Fibroblast of mammary gland (primary cell): ENCODE measurements around the gene MGMT.

ENCODE experiments used
- DNase-seq: peaks from one replicate; pipeline ENCODE4 v3.0.0-alpha.2; 2010; ENCODE audit warnings: low read depth
- H3K4me3 ChIP-seq: 2 replicates; pipeline ENCODE4 v1.5.1; 2011; ENCODE audit warnings: low read depth, mild to moderate bottlenecking, low read length, moderate library complexity; ENCODE audit not compliant: control insufficient read depth
- TF ChIP-seq, protein P1 (sequence below): conservative IDR thresholded peaks from 2 replicates; pipeline ENCODE4 v1.5.1; 2011; ENCODE audit warnings: low read depth, low read length, inconsistent platforms; ENCODE audit not compliant: control insufficient read depth, insufficient read depth

Gene MGMT

DNA sequence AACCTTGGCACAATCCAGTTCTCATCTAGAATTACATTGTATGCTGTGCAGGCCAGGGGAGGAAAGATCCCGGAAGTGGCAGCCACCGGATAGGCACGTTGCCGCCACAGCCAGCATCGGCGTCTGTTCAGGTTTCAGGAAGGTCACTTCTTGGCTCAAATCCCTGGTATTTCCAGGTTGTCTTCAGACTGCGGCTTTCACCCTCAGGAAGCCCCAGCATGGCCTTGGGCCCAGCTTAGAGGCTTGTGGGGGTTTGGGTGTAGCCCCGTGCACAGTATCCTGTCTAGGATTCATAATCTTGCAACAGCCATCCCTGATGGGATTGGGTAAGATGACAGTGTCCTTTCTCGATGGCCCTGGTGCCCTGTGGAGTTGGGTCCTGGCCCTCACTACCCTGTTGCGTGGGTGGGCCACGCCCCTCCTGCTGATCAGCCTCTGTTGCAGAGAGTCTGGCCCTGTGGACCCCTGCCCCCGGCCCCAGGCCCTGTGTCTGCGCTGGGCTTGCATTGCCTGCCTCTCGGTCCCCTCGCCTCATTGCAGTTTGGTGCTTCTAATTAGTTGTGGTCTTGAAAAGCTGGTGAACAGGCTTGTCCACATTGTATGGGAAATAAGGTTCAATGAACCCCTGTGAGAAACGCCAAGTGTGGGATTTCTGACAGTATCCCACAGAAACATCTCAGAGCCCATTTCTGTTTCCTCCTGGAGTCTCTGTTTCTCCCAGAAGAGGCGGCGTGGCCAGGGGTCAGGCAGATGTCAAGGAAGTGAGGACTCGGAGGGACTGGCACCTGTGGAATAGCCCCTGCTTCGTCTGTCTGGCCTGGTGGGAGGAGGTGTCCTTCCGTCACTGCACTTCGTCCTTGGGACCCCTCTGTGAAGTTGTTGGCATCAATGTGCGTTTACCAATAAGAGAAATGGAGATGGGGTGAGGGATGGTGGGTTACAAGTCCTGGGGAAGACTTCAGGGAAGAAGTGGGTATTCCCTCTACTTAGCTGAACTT lies 77.5 kb downstream of the MGMT start:
- TF ChIP-seq, protein P1, sequence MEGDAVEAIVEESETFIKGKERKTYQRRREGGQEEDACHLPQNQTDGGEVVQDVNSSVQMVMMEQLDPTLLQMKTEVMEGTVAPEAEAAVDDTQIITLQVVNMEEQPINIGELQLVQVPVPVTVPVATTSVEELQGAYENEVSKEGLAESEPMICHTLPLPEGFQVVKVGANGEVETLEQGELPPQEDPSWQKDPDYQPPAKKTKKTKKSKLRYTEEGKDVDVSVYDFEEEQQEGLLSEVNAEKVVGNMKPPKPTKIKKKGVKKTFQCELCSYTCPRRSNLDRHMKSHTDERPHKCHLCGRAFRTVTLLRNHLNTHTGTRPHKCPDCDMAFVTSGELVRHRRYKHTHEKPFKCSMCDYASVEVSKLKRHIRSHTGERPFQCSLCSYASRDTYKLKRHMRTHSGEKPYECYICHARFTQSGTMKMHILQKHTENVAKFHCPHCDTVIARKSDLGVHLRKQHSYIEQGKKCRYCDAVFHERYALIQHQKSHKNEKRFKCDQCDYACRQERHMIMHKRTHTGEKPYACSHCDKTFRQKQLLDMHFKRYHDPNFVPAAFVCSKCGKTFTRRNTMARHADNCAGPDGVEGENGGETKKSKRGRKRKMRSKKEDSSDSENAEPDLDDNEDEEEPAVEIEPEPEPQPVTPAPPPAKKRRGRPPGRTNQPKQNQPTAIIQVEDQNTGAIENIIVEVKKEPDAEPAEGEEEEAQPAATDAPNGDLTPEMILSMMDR: no peak
- no peak for DNase-seq
- H3K4me3 ChIP-seq: no peak overlapping the region

DNA sequence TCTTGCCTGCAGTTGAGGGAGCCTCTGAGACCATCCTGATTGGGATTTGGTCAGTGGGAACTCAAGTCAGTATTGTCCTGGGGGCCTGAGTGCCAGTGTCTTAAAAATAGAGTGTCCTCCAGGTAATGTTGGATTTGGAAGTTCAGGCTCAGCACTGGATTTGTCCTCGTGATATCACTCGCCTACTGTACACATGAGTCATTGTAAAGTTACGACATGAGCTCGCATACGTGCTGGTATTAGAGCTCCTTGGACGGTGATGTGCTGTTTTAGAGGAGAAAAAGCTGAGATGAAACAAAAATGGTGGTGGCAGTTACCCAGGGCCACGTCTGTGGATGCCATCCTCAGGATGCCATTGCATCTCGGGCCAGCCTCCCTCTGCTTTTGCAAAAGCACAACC lies 78.2 kb downstream of the MGMT start:
- peak; percentile 57 for DNase-seq
- TF ChIP-seq, protein P1: no peak
- H3K4me3 ChIP-seq: no peak overlapping the region

DNA sequence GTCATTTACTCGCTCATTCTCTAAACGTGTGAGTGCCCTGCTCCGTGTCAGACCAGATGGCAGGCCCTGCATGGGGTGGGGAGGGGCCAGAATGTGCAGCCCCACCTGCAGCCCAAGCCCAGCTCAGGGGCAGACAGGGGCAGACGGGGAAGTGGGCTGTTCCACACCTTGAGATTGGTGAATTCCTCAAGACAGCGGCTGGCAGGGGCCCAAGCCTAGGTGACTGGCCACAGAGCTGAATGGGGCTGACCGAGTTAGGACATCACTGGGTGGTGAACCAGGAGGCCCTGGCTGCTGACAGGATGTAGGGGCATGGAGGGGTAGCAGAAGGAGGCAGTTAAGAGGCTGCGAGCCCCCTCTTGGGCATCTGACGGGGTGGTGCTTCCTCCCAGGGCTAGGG lies 79.1 kb downstream of the MGMT start:
- TF ChIP-seq, protein P1: no peak
- H3K4me3 ChIP-seq: no peak overlapping the region
- no peak for DNase-seq

DNA sequence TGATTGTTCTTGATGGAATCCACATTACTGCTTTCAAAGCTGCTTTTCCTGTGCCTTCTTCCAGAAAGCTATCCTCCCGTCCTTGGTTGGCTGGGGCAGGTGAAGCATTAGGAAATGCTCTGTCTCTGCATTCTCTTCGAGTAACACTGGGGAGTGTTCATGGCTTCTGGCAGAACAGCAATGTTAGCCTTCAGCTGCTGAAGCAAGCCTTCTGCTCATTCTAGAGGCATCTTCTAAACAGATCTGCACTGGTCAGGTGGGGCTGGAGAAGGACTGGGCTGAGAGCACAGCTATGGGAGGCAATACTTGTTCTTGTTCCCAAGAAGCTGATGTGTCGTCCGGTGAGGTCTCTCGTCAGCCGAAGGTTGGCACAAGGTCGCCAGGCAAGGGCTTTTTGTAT lies 80.6 kb downstream of the MGMT start:
- H3K4me3 ChIP-seq: no peak overlapping the region
- TF ChIP-seq, protein P1: no peak
- DNase-seq: no peak

DNA sequence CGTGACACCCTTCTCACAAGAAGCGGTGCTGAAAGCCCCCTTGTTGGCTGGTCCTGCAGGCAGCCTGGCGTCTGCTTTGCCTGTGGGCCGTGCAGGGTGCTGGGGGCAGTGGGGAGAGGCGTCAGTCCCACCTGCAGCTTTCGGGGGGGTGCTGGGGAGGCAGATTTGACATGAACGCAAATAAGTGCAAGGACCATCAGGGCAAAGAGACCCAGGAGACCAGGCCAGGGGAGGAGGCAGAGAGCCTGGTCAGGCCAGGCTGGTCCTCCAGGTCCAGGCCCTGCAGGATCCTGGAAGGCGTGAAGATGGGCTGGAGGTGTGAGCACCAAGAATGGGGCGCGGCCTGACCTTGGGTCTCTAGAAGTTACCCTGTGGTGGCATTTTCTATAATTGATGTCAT lies 81.6 kb downstream of the MGMT start:
- DNase-seq: no peak
- H3K4me3 ChIP-seq: no peak overlapping the region

DNA sequence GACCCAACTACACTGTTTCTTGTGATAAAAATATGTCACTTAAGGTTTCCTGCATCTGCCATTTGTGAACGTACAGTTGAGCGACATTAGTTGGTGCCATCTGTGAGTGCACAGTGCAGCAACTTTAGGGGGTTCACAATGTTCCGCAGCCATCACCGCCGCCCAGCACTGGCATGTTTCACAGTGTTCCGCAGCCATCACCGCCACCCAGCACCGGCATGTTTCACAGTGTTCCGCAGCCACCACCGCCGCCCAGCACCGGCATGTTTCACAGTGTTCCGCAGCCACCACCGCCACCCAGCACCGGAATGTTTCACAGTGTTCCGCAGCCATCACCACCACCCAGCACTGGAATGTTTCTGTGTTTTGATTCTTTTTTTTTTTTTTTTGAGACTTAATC lies 83.0 kb downstream of the MGMT start:
- no peak for DNase-seq
- TF ChIP-seq, protein P1: no peak
- H3K4me3 ChIP-seq: no peak overlapping the region

More for the DNA sequence above, 81.6 kb downstream of the MGMT start:
- TF ChIP-seq, protein P1: no peak

DNA sequence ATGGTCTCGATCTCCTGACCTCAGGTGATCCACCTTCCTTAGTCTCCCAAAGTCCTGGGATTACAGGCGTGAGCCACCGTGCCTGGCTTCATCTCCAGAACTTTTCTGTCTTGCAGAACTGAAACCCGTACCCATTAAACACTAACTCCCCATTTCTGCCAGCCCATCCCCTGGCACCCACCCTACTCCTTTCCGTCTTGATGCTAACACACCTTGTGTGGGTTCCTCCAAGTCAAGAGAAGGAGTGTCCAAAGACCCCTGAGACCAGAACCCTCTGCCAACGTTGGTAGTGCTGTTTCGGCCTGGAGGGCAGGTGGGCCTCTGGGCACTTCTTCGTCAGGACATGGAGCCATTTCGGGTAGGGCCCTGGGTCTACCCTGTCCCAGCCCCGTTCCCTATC lies 83.6 kb downstream of the MGMT start:
- DNase-seq: no peak
- no peak overlapping the region for H3K4me3 ChIP-seq
- TF ChIP-seq, protein P1: no peak
